NCI-H748 (cell line): ENCODE data around the gene TM4SF1.

ENCODE experiments used
- DNase-seq: peaks from one replicate; lab custom pipeline; 2025; ENCODE audit not compliant: unreplicated experiment; lab: John Stamatoyannopoulos, UW

Gene TM4SF1

GRCh38 chr3:149375501-149376196 is 1.8 kb downstream of the TM4SF1 start:
- DNase-seq = no peak

- no peak for DNase-seq
Measured at GRCh38 chr3:149374793-149375500, 2.5 kb downstream of the TM4SF1 start.

- DNase-seq = no peak
Measured at GRCh38 chr3:149374391-149374790, 3.1 kb downstream of the TM4SF1 start.

GRCh38 chr3:149373235-149374125 is 4.0 kb downstream of the TM4SF1 start:
- no peak for DNase-seq

- no peak for DNase-seq
Measured at GRCh38 chr3:149371723-149372114, 5.7 kb downstream of the TM4SF1 start.

- peak; percentile 42 for DNase-seq
Measured at GRCh38 chr3:149371001-149371722, 6.3 kb downstream of the TM4SF1 start.

GRCh38 chr3:149369991-149370866 is 7.2 kb downstream of the TM4SF1 start:
- no peak for DNase-seq

- peak; percentile 87 for DNase-seq
Measured at GRCh38 chr3:149368674-149369497, 8.6 kb downstream of the TM4SF1 start.

- DNase-seq = peak; percentile 54
Measured at GRCh38 chr3:149368201-149368673, 9.2 kb downstream of the TM4SF1 start.

GRCh38 chr3:149366941-149367840 is 10.3 kb downstream of the TM4SF1 start:
- peak; percentile 28 for DNase-seq

- peak; percentile 86 for DNase-seq
Measured at GRCh38 chr3:149366031-149366430, 11.4 kb downstream of the TM4SF1 start.

- peak; percentile 22 for DNase-seq
Measured at GRCh38 chr3:149364624-149365023, 12.8 kb downstream of the TM4SF1 start.

GRCh38 chr3:149363053-149363452 is 14.4 kb downstream of the TM4SF1 start:
- no peak for DNase-seq

- DNase-seq = no peak
Measured at GRCh38 chr3:149362366-149362765, 15.1 kb downstream of the TM4SF1 start.

- no peak for DNase-seq
Measured at GRCh38 chr3:149356630-149357029, 20.8 kb downstream of the TM4SF1 start.

- peak; percentile 3 for DNase-seq
Measured at GRCh38 chr3:149356044-149356592, 21.3 kb downstream of the TM4SF1 start.

- DNase-seq = no peak
Measured at GRCh38 chr3:149353581-149354184, 23.8 kb downstream of the TM4SF1 start.
